Keratinocyte (primary cell): Measurements from ENCODE around the gene APELA.

Source experiments
- EZH2 ChIP-seq: IDR thresholded peaks from one replicate; pipeline ENCODE4 v1.6.1; 2012; ENCODE audit warnings: inconsistent platforms, mild to moderate bottlenecking, low read length, moderate library complexity
- TF ChIP-seq, protein P1 (sequence below), 3 experiments: IDR thresholded peaks in 1 of 3; conservative IDR thresholded peaks in 1 of 3; optimal IDR thresholded peaks in 1 of 3; 2 replicates in 2 of 3; 3 replicates in 1 of 3; pipeline versions ENCODE3 to v1.5.1; 2011; ENCODE audit warnings: low read length in 3 of 3, mild to moderate bottlenecking in 3 of 3, moderate library complexity in 2 of 3, control low read depth in 1 of 3, inconsistent platforms in 1 of 3; ENCODE audit not compliant: insufficient read depth in 2 of 3; ENCODE audit errors: extremely low read depth in 1 of 3

DNA sequence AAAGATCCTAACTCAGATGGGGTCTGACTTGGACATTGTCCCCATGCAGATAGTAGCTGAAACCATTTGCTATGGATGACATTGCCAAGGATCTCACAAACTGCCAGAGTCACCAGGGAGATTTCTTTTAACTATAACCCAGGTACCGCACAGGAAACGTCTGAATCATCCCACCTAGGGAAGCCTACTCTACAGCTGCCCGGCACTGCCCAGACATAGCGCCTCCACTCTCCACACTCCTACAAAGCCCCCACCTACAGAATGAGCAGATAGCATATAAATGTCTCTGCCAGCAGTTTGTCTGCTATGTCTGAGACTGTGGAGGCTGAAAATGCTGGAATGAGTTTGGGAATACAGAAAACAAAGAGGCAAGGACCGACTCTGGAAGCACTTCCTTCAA is 68.2 kb downstream of the APELA start:
- TF ChIP-seq, protein P1, sequence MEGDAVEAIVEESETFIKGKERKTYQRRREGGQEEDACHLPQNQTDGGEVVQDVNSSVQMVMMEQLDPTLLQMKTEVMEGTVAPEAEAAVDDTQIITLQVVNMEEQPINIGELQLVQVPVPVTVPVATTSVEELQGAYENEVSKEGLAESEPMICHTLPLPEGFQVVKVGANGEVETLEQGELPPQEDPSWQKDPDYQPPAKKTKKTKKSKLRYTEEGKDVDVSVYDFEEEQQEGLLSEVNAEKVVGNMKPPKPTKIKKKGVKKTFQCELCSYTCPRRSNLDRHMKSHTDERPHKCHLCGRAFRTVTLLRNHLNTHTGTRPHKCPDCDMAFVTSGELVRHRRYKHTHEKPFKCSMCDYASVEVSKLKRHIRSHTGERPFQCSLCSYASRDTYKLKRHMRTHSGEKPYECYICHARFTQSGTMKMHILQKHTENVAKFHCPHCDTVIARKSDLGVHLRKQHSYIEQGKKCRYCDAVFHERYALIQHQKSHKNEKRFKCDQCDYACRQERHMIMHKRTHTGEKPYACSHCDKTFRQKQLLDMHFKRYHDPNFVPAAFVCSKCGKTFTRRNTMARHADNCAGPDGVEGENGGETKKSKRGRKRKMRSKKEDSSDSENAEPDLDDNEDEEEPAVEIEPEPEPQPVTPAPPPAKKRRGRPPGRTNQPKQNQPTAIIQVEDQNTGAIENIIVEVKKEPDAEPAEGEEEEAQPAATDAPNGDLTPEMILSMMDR (optimal IDR thresholded peaks at IDR 0.05 in 1 of 3, IDR thresholded peaks at IDR 0.05 in 1 of 3, conservative IDR thresholded peaks at IDR 0.05 in 1 of 3; ENCODE audit: extremely low read depth in 1 of 3, insufficient read depth in 2 of 3, low read length in 3 of 3) = no peak
- no peak for TF ChIP-seq EZH2
